Glomerular visceral epithelial cell (primary cell): ENCODE data around the gene NCCRP1.
"Not testable (repeated sequence)": the region's sequence is repeated elsewhere in the genome, so short reads cannot be mapped to it uniquely, and the experiment has no call there.

Source experiments
- DNase-seq: peaks from one replicate; pipeline ENCODE4 v3.0.0-alpha.2; 2016; ENCODE audit errors: extremely low spot score

The NCCRP1 gene

GRCh38 chr19:39208175-39208795 lies 11.5 kb downstream of the NCCRP1 start:
- no peak for DNase-seq

DNA sequence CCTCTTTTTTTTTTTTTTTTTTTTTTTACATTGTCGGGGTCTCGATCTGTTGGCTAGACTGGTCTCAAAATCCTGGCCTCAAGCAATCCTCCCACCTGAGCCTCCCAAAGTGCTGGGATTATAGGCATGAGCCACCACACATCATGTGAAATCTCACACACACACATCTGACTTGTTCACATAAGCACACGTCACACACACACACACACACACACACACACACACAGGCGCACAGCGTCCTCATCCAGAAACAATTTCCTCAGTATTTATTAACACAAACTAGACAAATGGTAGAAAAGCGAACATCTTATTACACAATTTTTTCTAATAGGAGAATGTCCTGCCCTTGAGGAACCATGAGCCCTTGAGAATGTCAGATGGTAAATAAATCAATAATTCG lies 12.4 kb downstream of the NCCRP1 start:
- DNase-seq = no peak

GRCh38 chr19:39211731-39212374 lies 15.1 kb downstream of the NCCRP1 start:
- DNase-seq = no peak

DNA sequence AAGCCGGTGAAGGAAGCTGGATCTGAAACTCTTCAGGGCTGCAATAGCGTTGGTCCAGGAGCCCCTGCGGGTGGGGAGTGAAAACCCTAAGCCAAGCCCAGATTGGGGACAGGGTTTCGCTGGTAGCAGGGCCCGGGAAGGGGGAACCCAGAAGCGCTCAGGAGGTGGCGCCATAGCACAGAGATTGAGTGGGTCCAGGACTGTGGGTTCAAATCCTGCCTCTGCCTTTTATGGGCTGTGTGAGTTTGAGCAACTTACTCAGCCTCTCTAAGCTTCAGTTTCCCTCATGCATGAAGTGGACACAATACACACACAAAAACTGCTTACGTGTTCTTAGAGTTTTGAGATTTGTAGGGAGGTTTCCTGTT lies 15.6 kb downstream of the NCCRP1 start:
- DNase-seq = no peak

DNA sequence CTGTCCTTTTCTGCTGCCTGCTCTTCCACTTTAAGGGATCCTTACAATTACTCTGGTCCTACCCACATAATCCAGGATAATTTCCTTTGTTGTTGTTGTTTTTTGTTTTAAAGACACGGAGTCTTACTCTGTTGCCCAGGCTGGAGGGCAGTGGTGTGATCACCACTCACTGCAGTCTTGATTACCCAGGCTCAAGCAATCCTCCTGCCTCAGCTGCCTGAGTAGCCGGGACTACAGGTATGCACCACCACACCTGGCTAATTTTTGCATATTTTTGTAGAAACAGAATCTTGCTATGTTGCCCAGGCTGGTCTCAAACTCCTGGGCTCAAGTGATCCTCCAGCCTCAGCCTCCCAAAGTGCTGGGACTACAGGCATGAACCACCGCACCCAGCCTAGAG lies 18.6 kb downstream of the NCCRP1 start:
- not testable (repeated sequence) for DNase-seq

- no peak for DNase-seq
Observed at GRCh38 chr19:39217094-39217493, 20.3 kb downstream of the NCCRP1 start.

DNA sequence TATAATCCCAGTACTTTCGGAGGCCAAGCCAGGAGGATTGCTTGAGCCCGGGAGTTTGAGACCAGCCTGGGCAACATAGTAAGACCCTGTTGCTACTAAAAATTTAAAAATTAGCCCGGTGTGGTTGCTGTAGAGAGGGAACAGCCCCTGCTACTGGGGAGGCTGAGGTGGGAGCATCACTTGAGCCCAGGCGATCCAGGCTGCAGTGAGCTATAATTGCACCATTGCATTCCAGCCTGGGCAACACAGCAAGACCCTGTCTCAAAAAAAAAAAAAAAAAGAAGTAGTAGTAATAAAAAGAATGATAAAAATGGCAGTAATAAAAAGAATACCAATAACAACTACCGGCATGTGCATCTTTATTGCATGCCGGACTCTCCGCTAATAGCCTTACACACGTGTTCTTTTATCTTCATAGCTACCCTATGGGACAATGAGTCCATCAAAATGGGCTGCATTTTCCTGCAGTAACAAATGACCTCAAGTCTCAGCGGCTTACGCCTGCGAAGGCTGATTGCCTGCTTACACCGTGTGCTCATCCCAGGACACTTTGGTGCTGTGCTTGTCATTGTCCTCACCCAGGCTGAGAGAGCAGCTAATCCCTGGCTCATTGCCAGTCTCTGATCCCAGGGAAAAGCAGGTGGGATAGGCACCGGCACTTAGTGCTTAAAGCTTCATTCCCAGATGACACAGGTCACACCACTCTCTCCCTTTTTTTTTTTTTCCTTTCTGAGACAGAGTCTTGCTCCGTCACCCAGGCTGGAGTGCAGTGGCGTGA lies 21.7 kb downstream of the NCCRP1 start:
- no peak for DNase-seq

DNA sequence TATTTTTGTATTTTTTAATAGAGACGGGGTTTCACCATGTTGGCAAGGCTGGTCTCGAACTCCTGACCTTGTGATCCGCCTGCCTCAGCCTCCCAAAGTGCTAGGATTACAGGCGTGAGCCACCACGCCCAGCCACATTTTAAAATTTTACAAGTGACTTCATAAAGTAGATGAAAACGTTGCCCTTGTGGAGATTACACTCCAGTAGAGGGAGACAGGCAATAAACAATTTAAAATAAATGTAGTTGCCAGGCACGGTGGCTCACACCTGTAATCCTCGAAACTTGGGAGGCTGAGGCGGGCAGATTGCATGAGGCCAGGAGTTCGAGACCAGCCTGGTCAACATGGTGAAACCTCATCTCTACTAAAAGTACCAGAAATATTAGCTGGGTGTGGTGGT lies 22.3 kb downstream of the NCCRP1 start:
- DNase-seq = not testable (repeated sequence)

DNA sequence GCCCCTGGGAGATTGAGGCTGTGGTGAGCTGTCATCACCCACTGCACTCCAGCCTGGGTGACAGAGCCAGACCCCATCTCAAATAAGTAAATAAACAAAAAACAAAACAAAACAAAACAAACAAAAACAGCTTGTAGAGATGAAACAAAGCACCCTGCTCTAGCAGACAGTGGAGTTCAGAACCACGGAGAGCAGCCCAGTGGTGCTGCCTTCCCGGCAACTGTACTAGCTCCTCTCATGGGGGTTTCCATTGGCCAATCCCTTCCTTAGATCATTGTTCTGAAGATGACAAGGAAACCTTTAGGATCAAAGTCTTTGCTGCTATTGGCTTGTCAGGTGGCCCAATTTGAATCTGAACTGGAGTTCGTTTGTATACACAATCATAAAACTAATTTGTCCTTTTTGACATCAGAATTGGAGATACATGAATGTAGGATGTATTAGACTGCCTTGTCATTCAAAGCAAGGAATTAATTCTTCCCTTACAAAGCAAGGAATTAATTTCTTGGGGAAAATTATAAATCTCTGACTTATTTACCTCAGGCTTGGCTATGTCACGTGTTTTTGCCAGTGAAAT lies 27.0 kb downstream of the NCCRP1 start:
- DNase-seq = no peak

GRCh38 chr19:39224910-39225309 lies 28.1 kb downstream of the NCCRP1 start:
- no peak for DNase-seq

DNA sequence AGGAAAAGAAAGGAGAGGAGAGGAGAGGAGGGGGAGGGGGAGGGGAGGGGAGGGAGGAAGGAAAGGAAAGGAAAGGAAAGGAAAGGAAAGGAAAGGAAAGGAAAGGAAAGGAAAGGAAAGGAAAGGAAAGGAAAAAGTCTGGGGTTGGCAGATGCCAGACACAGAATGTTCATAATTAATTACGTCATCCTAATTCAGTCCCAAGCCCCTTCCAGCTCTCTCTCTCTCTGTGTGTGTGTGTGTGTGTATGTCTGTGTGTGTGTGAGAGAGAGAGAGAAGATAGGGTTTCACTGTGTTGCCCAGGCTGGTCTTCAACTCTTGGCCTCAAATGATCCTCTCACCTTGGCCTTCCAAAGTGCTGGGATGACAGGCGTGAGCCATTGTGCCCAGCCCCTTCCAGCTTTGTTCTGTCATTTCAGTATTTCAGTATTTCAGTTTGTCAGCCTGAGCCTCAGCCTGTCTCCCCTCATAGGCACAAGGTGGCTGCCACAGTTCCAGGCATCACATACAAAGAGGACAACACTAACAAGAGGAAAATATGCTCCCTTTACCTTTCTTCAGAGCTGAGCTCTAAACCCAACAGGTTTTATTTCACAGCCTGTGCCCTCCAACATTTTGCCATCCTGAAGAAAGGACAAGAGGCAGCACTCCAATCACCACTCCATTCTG lies 33.5 kb downstream of the NCCRP1 start:
- DNase-seq = no peak

DNA sequence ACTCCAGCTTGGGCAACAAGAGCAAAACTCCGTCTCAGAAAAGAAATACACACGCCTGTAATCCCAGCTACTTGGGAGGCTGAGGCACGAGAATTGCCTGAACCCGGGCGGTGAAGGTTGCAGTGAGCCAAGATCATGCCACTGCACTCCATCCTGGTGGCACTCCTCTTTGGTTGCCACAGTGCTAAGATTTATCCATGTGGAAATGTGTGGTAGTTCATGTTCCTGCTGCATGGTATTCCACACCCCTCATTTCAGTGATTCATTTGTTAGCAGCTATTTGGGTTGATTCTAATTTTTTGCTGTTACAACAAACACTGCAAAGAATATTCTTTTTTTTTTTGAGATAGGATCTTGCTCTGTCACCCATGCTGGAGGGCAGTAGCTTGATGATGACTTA lies 35.9 kb downstream of the NCCRP1 start:
- DNase-seq = no peak

DNA sequence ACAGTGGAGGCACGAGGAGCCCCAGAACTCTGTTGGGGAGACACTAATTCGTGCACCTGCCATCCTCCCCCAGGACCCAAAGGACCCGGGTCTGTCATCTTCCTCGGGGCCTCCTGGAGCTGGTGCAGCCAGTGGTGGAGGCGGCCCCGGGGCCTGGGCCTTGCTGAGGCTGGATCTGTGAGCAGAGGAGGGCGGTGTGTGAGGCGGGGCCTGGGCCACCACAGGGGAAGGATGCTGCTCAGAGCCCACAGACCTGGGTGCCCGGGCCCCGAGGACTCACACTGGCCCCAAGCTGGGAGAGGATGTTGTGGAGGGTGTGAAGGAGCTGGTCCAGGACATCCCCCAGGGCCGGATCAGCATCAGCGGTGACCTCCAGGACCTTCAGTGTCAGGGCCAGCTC lies 39.8 kb downstream of the NCCRP1 start:
- DNase-seq = no peak

DNA sequence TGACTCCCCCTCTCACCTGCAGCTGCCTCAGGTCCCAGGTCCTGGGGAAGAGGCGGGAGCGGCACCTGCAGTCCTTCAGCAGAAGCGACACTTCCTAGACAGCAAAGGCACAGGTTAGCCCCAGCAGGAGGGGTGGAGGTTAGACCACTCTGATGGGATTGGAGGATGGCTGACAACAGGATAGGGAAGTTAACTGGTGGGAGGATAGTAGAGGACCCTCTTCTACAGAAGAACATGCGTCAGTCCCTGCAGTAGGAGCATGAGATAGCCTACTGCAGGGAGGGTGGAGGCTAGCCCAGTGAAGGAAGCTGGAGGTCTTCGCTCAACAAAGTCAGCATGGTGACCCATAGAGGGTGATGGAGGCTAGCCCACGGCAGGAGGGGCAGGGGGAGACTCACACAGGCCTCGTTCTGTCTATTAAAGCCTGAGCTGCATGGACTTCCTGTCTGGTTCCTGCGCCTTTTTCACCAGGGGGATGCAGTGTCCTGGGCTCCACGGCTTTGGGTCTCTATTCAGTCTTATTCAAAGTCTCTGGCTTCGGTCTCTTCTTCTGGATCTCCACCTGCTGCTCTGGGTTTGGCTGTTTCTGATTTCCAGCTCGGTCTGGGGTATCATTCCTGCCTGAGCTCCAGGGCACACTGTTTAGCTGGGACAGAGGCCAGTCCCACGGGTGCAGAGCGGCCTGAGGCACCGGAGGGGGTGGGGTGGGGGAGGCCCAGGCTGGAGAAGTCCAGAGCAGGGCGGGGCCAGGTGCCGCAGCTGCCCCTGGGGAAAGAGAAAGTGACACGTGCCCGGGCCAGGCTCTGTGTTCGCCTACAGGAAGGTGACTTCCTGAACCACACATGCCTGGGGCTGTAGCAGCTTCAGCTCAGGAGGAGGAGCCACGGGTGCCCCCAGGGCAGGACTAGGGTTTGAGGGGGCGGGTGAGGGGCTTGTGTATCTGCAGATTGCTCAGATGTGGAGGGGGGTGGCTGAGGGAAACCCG lies 40.7 kb downstream of the NCCRP1 start:
- peak; percentile 35 for DNase-seq

- DNase-seq = no peak
Observed at GRCh38 chr19:39238209-39238608, 41.4 kb downstream of the NCCRP1 start.

GRCh38 chr19:39238944-39239343 lies 42.2 kb downstream of the NCCRP1 start:
- DNase-seq = no peak

DNA sequence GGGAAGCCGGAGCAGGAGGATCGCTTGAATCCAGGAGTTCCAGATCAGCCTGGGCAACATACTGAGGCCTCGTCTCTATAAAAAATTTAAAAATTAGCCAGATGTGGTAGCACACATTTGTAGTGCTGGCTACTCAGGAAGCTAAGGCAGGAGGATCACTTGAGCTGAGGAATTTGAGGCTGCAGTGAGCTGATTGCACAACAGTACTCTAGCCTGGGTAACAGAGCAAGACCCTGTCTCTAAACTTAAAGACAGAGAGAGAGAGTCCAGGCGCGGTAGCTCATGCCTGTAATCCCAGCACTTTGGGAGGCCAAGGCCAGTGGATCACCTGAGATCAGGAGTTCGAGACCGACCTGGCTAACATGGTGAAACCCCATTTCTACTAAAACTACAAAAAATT lies 43.7 kb downstream of the NCCRP1 start:
- DNase-seq = no peak

- not testable (repeated sequence) for DNase-seq
Observed at GRCh38 chr19:39243741-39244140, 47.0 kb downstream of the NCCRP1 start.

- DNase-seq = not testable (repeated sequence)
Observed at GRCh38 chr19:39244410-39245100, 47.8 kb downstream of the NCCRP1 start, which contains the start of gene IFNL3. IFNL3 (minus strand) TSS chr19:39245006; CDS start chr19:39244967, 39 bp downstream.

DNA sequence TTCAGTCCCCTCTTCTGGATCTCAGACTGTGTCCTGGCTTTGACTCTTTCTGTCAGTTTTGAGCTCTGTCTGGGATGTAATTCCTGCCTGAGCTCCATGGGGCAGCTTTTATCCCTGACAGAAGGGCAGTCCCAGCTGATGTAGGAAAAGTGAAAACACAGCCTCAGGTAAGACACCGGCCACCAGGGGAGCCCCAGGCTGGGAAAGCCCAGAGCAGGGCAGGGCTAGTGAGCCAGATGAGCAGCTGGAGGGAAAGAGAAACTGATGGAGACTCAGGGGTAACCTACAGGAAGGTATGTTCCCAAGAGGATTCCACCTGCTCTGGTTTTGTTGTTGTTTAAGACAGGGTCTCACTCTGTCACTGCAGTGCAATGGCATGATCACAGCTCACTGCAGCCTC lies 48.4 kb downstream of the NCCRP1 start:
- not testable (repeated sequence) for DNase-seq
